IPS-15b (cell line): ENCODE results near the gene RASSF3.

ENCODE experiments used
- H3K27me3 ChIP-seq: one replicate; pipeline ENCODE4 v1.6.1; 2013; ENCODE audit warnings: low read length; ENCODE audit not compliant: control insufficient read depth, insufficient read depth
- H3K36me3 ChIP-seq: one replicate; pipeline ENCODE4 v1.6.1; 2013; ENCODE audit warnings: low read length; ENCODE audit not compliant: control insufficient read depth, insufficient read depth
- H3K4me1 ChIP-seq: one replicate; pipeline ENCODE4 v1.6.1; 2013; ENCODE audit warnings: mild to moderate bottlenecking, low read length; ENCODE audit not compliant: control insufficient read depth, insufficient read depth
- H3K4me3 ChIP-seq: one replicate; pipeline ENCODE4 v1.5.1; 2013; ENCODE audit warnings: low read depth, low read length
- H3K9ac ChIP-seq: one replicate; pipeline ENCODE4 v1.6.1; 2013; ENCODE audit warnings: low read depth, mild to moderate bottlenecking, low read length
- H3K9me3 ChIP-seq: one replicate; pipeline ENCODE4 v1.6.1; 2013; ENCODE audit warnings: mild to moderate bottlenecking, low read length; ENCODE audit not compliant: control insufficient read depth, insufficient read depth

Gene RASSF3

GRCh38 chr12:64729909-64730587 is 119.8 kb downstream of the RASSF3 start:
- Histone ChIP-seq H3K4me3 (no peak overlapping the region), H3K9ac (no peak overlapping the region), H3K9me3 (no peaks in the 10 kb centered on the region), H3K27me3 (no peaks in the 10 kb centered on the region), H3K36me3 (peaks cover 4% of the 10 kb centered on the region), H3K4me1 (no peaks in the 10 kb centered on the region)

GRCh38 chr12:64730588-64730969 is 120.3 kb downstream of the RASSF3 start:
- Histone ChIP-seq H3K4me1 (no peaks in the 10 kb centered on the region), H3K9ac (no peak overlapping the region), H3K9me3 (no peaks in the 10 kb centered on the region), H3K36me3 (peaks cover 4% of the 10 kb centered on the region), H3K4me3 (no peak overlapping the region), H3K27me3 (no peaks in the 10 kb centered on the region)

GRCh38 chr12:64731683-64732082 is 121.4 kb downstream of the RASSF3 start:
- Histone ChIP-seq H3K9me3 (no peaks in the 10 kb centered on the region), H3K4me3 (no peak overlapping the region), H3K27me3 (no peaks in the 10 kb centered on the region), H3K36me3 (peaks cover 9% of the 10 kb centered on the region), H3K4me1 (no peaks in the 10 kb centered on the region), H3K9ac (no peak overlapping the region)

- Histone ChIP-seq H3K4me3 (no peak overlapping the region), H3K36me3 (peaks cover 9% of the 10 kb centered on the region), H3K9ac (no peak overlapping the region), H3K27me3 (no peaks in the 10 kb centered on the region), H3K9me3 (no peaks in the 10 kb centered on the region), H3K4me1 (no peaks in the 10 kb centered on the region)
Observed at GRCh38 chr12:64733857-64734256, 123.6 kb downstream of the RASSF3 start.

- Histone ChIP-seq H3K9me3 (no peaks in the 10 kb centered on the region), H3K36me3 (peaks cover 12% of the 10 kb centered on the region), H3K9ac (no peak overlapping the region), H3K27me3 (no peaks in the 10 kb centered on the region), H3K4me1 (no peaks in the 10 kb centered on the region), H3K4me3 (no peak overlapping the region)
Observed at GRCh38 chr12:64735442-64735841, 125.1 kb downstream of the RASSF3 start.

GRCh38 chr12:64736771-64737170 is 126.5 kb downstream of the RASSF3 start:
- Histone ChIP-seq H3K4me1 (no peaks in the 10 kb centered on the region), H3K9ac (no peak overlapping the region), H3K4me3 (no peak overlapping the region), H3K9me3 (no peaks in the 10 kb centered on the region), H3K36me3 (peaks cover 12% of the 10 kb centered on the region), H3K27me3 (no peaks in the 10 kb centered on the region)

GRCh38 chr12:64737539-64737938 is 127.2 kb downstream of the RASSF3 start:
- Histone ChIP-seq H3K27me3 (no peaks in the 10 kb centered on the region), H3K9me3 (no peaks in the 10 kb centered on the region), H3K36me3 (peaks cover 17% of the 10 kb centered on the region), H3K4me3 (no peak overlapping the region), H3K4me1 (no peaks in the 10 kb centered on the region), H3K9ac (no peak overlapping the region)

GRCh38 chr12:64739778-64740177 is 129.5 kb downstream of the RASSF3 start:
- H3K9ac ChIP-seq: no peak overlapping the region
- H3K9me3 ChIP-seq: no peaks in the 10 kb centered on the region
- peaks cover 17% of the 10 kb centered on the region for H3K36me3 ChIP-seq
- no peaks in the 10 kb centered on the region for H3K27me3 ChIP-seq
- no peaks in the 10 kb centered on the region for H3K4me1 ChIP-seq
- H3K4me3 ChIP-seq: no peak overlapping the region

GRCh38 chr12:64740646-64741045 is 130.4 kb downstream of the RASSF3 start:
- Histone ChIP-seq H3K27me3 (no peaks in the 10 kb centered on the region), H3K36me3 (peaks cover 17% of the 10 kb centered on the region), H3K4me3 (no peak overlapping the region), H3K4me1 (no peaks in the 10 kb centered on the region), H3K9me3 (no peaks in the 10 kb centered on the region), H3K9ac (no peak overlapping the region)

- no peaks in the 10 kb centered on the region for H3K9me3 ChIP-seq
- no peak overlapping the region for H3K4me3 ChIP-seq
- H3K4me1 ChIP-seq: no peaks in the 10 kb centered on the region
- no peaks in the 10 kb centered on the region for H3K27me3 ChIP-seq
- H3K36me3 ChIP-seq: peaks cover 11% of the 10 kb centered on the region
- H3K9ac ChIP-seq: no peak overlapping the region
Observed at GRCh38 chr12:64742416-64742815, 132.1 kb downstream of the RASSF3 start.

GRCh38 chr12:64743206-64743605 is 132.9 kb downstream of the RASSF3 start:
- Histone ChIP-seq H3K9me3 (no peaks in the 10 kb centered on the region), H3K4me1 (no peaks in the 10 kb centered on the region), H3K36me3 (peaks cover 11% of the 10 kb centered on the region), H3K4me3 (no peak overlapping the region), H3K27me3 (no peaks in the 10 kb centered on the region), H3K9ac (no peak overlapping the region)

- H3K27me3 ChIP-seq: no peaks in the 10 kb centered on the region
- H3K36me3 ChIP-seq: peaks cover 11% of the 10 kb centered on the region
- H3K9me3 ChIP-seq: no peaks in the 10 kb centered on the region
- no peak overlapping the region for H3K4me3 ChIP-seq
- H3K9ac ChIP-seq: no peak overlapping the region
- H3K4me1 ChIP-seq: no peaks in the 10 kb centered on the region
Observed at GRCh38 chr12:64744422-64745258, 134.3 kb downstream of the RASSF3 start.
